SIG-M5 (cell line): Measurements from ENCODE around the gene ZBTB22.
A peak's percentile ranks its signal among the peaks of the same experiment; 100 is the strongest.
"Not testable (repeated sequence)": the region's sequence is repeated elsewhere in the genome, so short reads cannot be mapped to it uniquely, and the experiment has no call there.

Experiments
- DNase-seq: peaks from one replicate; lab custom pipeline; 2025; lab: John Stamatoyannopoulos, UW

Gene ZBTB22

DNA sequence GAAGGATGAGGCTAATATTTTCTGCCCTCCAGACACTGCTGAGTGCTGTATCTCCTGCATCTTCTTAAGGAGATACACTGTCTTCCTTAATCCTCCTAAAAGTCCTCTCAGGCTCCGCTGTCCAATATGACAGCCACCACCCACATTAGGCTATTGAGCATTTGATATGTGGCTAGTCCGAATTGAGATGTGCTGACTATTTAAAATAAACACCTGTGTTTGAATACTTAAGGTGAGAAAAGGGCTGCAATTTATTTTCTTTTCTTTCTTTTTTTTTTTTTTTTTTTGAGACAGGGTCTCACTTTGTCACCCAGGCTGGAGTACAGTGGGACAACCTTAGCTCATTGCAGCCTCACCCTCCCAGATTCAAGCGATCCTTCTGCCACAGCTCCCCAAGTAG lies 15.7 kb downstream of the ZBTB22 start:
- DNase-seq = no peak

DNA sequence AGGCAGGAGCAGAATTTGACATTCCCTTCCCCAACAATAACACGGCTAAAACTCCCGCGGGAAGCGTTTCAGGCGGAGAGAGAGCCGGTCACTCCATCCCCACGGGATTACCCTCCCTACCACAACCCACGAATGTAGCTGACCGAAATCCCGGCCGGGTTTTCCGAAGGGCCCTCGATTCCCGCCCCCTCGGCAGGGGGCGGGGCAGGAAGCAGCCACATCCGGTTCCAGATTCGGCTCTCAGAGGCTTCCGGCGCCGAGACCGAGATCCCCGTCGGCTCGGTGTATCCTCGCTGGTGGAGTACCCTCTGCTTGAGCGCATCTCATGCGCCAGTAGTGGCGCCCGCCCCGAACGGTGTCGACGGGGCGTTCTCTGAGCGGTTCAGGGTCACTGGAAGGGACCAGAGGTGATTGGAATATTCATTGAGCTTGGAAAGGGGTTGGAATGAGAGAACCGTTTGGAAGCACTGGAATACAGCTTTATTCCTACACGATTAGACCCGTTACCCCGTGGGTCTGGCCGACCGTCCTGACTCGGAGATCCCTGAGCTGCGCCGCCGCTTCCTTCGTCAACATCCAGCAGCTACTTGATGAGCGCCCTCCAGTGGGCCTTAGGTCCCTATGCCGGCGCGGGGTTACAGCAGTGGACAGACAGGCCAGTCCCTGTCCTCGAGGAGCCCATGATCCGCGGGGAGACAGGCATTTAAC lies 18.2 kb downstream of the ZBTB22 start:
- peak; percentile 62 for DNase-seq

DNA sequence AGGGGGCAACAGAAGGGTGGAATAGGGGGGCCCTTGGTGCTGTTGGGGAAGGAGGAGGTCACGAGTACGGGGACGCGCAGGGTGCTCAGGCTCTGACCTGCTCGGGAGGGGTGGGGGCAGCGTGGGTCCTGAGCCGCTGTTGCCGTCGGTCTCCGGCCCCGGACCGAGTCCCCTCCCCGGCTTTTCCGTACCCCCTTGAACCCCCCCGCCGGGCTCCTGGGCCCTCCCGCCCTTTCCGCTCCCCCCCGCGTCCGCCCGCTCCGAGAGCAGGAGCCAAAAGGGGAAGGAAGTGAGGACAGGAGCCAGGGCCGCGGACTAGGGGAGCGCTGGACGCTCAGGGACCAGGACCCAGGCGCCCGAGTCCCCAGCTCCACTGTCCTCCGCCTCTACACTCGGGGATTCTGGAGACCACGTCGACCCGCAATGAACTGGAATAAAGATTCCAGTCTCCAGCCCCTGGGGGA lies 18.7 kb downstream of the ZBTB22 start, which contains the start of gene RGL2:
Gene RGL2, minus strand, starts transcription at position 170 of the 464 bp plus-strand sequence. CDS start 332 bp downstream, outside the sequence.
- no peak for DNase-seq

- DNase-seq = peak; percentile 45
These were observed 19.4 kb downstream of the ZBTB22 start for GRCh38 chr6:33297956-33298772.

- no peak for DNase-seq
These were observed 20.1 kb downstream of the ZBTB22 start for GRCh38 chr6:33297406-33297955.

GRCh38 chr6:33296797-33297405 lies 20.6 kb downstream of the ZBTB22 start:
- DNase-seq = no peak

DNA sequence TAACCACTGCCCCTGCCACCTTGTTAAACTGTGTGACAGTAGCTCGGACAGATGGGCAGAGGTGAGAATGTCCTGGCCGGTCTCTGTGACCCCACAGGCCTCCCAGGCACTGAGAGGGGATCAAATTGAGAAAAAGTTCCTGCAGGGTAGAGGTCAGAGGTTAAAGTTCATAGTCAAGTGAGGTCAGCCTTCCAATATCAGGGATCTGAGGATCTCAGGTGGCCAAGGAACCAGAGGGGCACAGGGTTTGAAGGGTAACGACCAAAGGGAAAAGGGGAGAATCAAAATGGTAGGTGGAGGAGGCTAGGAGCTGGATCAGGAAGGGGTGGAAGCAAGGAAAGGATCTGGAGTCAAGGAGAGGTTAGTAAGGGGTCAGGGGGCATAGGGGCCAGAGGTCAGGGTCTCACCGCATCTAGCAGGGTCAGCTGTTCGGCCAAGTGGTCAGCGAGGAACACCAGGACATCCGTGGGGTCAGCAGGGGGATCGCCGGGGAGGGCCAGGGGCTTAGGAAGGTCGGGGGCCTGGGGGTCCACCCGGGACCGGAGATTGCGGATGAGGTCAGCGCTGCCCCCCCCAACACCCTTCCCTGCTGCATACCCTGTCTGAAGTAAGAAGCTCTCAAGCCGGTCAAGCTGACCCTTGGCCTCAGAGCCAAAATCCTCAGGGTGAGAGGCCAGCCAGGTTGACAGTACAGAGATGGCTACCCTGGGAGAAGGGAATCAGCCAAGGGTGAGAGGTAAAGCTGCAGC lies 21.7 kb downstream of the ZBTB22 start:
- DNase-seq = no peak

DNA sequence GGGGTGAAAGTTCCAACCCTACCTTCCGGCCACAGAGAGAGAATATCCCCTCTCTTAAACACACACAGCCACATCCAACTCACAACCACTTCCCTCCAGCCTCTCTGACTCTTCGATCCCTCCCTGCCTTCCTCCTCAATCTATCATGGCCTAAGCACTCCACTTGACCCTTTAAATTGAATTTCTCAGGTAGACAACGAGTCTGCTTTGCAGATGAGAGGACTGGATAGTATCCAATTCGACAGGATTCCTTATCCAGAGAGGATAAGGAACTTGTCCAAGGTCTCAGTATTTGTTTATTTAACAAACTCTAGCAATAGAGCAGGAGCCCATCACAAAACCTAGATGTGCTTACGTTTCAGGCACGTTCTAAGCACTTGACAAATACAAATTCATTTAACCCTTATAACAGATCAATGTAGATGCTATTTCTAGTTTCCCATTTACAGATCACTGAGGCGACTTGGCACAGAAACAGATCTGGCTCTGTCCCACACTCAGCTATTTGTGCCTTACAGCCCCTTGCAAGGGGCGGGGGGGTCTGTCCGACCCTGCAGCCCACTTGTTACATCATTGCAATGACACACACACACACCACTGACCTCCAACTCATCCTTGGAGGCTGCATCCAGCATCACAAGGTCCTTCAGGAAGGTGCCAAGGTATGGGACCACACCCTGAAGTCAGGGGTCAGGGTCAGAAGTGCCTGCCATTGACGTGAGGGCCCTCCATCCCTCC lies 23.3 kb downstream of the ZBTB22 start:
- DNase-seq = no peak

DNA sequence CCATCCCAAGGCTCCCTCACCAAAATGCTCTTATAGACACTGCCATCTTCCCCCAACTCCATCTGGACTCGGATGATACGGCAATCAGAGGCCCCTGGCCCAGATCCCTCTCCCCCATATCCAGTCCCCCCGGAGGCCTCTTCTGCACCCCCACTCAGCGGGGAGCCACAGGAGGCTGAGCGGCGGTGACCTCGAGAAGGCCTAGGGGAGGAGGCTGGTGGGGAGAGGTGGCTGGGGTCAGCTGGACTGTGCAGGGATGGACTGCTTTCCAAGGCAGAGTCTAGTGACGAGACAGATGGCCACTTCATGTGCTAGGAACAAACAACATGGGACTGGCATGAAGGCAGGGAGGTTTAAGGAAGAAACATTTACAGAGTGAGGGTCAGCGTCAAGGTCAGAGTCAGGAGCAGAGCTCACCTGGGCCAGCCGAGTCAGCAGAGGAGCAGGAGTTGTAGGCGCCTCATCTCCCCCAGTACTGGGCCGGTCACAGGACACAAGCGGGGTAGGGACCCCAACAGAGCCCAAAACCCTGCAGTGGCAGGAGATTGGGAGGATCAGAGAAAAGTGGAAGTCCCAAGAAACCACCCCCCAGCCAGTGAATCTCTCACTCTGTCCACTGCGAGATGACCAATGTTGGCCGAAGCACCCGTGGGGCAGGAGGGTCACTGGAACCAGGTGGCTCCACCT lies 24.4 kb downstream of the ZBTB22 start:
- DNase-seq = no peak

- no peak for DNase-seq
These were observed 27.1 kb downstream of the ZBTB22 start for GRCh38 chr6:33290459-33290858.

DNA sequence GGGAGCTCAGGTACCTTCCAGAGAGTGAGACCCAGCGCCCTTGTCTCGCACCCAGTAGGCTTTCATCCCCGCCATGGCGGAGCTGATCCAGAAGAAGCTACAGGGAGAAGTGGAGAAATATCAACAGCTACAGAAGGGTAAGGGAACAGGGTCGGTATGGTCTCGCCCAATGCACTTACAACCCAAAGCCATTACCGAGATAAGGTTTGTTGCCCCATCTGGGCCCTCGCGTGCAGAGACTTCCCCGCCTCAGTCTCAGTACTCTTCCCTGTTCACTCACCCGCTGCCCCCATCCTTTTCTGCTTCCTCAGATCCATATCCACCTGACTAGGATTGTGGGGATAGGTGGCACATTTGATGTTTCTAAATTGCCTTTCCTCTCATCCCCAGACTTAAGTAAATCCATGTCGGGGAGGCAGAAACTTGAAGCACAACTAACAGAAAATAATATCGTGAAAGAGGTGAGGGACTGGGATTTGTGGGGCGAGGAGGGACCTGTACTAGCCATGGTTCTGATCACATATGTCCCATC lies 27.7 kb downstream of the ZBTB22 start:
- DNase-seq = no peak

DNA sequence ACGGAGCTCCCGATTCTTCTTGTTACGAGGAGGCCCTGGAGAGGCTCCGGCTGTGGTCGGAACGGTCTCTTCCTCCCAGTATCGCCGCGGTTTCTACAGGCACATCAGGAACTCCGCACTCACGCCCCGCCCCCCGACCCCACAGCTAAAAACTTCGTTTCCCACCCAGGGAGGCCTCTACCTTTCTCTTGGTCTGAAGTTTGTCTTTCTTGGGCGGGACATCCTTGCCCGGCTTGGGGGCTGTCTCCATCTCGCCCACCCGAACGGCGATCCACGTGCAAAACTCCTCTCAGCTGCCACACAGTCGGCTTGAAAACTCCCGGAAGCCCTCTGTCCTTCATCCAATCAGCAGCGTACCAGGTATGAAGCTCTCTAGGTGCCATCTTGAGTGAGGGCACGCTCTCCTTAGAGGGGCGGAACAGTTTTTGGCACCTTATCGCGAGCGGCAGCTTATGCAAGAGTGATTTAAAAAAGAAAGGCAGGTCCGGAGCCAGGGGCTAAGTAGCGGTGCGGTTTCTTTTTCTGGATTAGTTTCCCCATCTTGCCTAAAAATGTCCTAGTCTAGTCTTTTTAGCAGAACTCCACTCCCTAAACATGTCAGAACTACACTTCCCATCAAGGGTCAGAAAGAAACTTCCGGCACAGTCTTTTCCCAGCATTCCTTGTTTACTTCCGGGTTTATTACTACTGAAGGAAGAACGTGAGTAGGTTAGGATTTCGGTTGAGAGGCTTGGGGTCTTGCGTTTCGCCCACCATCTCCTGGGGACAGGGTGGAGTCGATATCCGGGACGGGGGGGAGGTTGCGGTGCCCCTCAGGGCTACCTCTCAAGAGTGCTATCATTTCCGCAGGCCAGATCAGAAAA lies 28.4 kb downstream of the ZBTB22 start, which contains the start of the genes PFDN6 and WDR46:
Gene PFDN6, plus strand, starts transcription at position 681 of the 863 bp plus-strand sequence. CDS start 256 bp downstream, outside the sequence.
Gene WDR46, minus strand, starts transcription at position 319 of the 863 bp plus-strand sequence. Its CDS starts 69 bp downstream, at position 250.
- DNase-seq = peak; percentile 92

DNA sequence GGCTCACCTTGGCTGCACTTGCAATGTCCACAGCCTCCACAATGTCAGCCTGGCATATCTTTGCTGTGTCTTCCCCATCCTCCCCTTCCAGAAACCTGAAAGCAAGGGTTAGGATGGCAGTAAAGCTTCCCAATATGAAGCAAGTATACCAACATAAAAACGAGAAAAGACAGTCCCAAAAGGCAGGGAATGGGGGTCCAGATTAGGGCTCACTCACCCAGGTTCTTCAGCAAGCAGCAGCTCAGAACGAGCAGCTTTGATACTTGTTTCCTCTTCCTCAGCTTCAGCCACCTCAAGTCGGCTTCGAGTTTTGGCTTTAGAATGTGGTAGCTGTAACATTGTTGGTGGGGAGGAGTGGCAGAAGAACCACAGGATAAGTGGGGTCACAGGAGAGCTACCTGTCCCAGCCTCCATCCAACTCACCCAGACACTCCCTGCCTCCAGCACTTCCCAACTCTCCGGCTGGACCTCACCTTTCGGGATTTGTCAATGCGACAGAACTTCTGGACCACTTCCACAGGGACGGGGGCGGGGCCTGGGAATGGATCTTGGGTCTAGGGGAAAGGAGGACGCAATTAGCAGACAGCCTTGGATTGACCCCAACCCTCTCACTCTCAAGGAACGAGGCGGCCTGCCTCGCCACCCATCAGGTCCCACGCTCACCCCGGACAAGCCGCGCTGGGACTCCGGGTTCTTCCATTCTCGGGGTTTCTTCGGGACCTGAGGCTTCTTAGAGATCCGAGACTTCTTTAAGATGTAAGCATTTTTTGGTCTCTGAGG lies 29.2 kb downstream of the ZBTB22 start:
- no peak for DNase-seq

DNA sequence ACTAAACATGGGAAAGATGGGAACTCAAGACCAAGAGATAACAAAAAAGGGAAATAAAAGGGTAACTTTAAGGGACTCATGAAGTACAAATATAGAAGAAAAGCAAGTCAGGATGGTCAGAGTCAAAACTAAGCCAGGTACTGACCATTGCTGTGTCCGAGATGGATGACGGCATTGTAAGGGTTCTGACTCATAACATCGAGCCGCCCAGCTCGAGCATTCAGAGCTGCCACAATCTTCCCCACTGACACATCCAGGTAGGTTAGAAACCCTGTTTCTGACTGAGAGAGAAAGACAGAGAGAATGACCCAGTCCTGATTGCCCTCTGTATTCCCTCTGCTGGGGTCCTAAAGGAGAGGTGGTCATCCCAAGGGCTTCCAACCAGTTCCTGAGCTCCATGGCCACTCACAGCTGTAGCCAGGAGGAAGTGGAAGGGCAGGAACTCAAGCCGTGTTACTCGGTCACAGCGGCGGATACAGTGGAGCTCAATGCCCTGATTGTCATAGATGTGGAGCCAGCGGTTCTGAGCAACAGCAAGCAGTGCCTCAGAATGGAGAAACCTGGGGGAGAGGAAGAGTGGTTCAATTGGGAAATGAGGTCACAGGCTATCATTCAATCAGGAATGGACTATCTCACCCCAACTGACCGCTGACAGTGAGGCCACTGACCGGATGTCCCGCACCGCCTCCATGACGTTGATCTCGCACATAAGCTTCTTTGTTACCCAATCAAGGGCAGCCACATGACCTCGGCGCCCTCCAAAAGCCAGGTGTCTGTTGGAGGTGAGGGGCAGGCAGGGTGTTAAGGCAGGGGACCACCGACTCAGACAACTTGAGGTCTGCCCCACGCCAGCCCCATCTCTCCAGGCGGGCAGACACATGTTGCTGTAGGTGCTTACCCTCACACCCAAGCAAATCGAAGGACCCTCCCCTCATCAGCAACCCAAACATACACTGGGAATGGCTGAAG lies 30.3 kb downstream of the ZBTB22 start:
- DNase-seq = no peak

DNA sequence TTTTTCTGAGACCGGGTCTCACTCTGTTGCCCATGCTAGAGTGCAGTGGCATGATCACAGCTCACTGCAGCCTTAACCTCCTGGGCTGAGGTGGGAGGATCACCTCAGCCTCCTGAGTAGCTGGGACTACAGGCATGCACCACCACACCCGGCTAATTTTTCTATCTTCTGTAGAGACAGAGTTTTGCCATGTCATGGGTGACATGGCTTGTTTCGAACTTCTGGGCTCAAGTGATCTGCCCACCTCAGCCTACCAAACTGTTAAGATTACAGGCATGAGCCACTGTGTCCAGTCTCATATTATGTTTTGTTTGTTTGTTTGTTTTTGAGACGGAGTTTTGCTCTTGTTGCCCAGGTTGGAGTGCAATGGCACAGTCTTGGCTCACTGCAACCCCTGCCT lies 32.3 kb downstream of the ZBTB22 start:
- DNase-seq = not testable (repeated sequence)

GRCh38 chr6:33280539-33280938 lies 37.0 kb downstream of the ZBTB22 start:
- no peak for DNase-seq
